PFSK-1 (cell line): ENCODE measurements around the gene IRF6.

Experiments
- FOXP2 ChIP-seq: optimal IDR thresholded peaks from 2 replicates; pipeline ENCODE3; 2011; ENCODE audit warnings: borderline replicate concordance, control low read depth, inconsistent platforms; ENCODE audit not compliant: insufficient read depth; ENCODE audit errors: extremely low read length, extremely low read depth
- POLR2AphosphoS5 ChIP-seq: IDR thresholded peaks from 2 replicates; pipeline ENCODE4 v1.6.1; 2012; ENCODE audit warnings: low read depth, mild to moderate bottlenecking, control low read depth, low read length, moderate library complexity
- SIN3A ChIP-seq: IDR thresholded peaks from 2 replicates; pipeline ENCODE4 v1.6.1; 2012; ENCODE audit warnings: mild to moderate bottlenecking, low read length, moderate library complexity, borderline replicate concordance; ENCODE audit not compliant: insufficient read depth
- TAF1 ChIP-seq: IDR thresholded peaks from 2 replicates; pipeline ENCODE4 v1.6.1; 2012; ENCODE audit warnings: low read length, control low read depth, borderline replicate concordance; ENCODE audit not compliant: insufficient read depth
- TF ChIP-seq, protein P1 (sequence below), 2 experiments: IDR thresholded peaks; 2 replicates each; pipeline versions ENCODE4 v1.6.1 to v1.8.0; 2011 to 2012; ENCODE audit warnings: low read depth in 2 of 2, low read length in 2 of 2, control low read depth in 1 of 2, inconsistent platforms in 1 of 2, mild to moderate bottlenecking in 1 of 2, moderate library complexity in 1 of 2; ENCODE audit not compliant: insufficient read depth in 1 of 2

Gene IRF6

DNA sequence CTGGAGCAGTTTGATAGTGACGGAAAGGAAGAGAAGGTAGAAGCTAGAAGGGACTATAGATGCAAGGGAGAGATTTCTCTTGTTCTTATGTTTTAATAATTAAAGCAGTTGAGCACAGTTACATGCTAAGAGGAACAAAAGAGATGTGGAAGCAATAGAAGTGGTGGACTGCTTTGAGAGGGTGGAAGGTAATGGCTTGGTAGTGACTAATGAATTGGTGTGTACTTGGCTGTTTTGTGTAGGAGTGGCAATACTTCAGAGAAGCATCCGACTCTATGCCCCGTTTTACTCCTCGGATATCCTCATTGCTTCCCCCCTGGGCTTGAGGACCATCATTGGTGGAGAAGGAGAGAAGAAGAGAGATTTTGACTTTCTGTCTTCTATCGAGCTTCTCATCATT, 34.7 kb upstream of the IRF6 start:
- TF ChIP-seq, protein P1, sequence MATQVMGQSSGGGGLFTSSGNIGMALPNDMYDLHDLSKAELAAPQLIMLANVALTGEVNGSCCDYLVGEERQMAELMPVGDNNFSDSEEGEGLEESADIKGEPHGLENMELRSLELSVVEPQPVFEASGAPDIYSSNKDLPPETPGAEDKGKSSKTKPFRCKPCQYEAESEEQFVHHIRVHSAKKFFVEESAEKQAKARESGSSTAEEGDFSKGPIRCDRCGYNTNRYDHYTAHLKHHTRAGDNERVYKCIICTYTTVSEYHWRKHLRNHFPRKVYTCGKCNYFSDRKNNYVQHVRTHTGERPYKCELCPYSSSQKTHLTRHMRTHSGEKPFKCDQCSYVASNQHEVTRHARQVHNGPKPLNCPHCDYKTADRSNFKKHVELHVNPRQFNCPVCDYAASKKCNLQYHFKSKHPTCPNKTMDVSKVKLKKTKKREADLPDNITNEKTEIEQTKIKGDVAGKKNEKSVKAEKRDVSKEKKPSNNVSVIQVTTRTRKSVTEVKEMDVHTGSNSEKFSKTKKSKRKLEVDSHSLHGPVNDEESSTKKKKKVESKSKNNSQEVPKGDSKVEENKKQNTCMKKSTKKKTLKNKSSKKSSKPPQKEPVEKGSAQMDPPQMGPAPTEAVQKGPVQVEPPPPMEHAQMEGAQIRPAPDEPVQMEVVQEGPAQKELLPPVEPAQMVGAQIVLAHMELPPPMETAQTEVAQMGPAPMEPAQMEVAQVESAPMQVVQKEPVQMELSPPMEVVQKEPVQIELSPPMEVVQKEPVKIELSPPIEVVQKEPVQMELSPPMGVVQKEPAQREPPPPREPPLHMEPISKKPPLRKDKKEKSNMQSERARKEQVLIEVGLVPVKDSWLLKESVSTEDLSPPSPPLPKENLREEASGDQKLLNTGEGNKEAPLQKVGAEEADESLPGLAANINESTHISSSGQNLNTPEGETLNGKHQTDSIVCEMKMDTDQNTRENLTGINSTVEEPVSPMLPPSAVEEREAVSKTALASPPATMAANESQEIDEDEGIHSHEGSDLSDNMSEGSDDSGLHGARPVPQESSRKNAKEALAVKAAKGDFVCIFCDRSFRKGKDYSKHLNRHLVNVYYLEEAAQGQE (IDR thresholded peaks at IDR 0.05; ENCODE audit: insufficient read depth in 1 of 2, low read depth in 2 of 2, low read length in 2 of 2) = no peak
- TF ChIP-seq SIN3A (no peak), TAF1 (no peak), FOXP2 (no peak), POLR2AphosphoS5 (no peak)

DNA sequence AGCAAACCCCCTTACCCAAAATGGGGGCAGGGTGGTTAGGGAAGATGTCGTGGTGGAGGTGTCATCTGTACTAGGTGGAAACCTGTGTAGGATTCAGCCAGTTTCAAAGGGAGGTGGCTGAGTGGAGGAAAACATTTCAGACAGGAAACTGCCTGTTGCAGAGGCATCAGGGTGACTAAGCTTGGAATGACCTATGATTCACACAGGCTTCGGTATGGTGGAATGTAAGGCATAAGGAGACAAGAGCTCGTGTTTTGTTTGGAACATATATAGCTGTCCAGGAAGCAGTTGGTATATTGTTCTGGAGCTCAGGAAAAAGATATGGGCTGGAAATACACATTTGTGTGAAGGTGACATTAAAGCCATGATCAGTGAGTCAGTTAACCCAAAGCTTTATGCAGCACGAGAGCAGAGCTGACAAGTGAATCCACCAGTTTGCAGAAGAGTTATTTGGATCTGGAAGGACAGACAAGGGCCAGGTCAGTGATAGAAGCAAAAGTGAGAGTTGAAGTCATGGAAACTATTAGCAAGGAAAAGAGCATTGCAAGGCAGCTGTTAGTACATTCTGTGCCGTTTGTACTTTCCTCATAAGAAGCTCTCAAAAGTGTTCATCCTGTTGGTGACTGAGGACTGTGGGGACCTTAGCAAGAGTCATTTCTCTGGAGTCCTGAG, 34.1 kb upstream of the IRF6 start:
- TF ChIP-seq POLR2AphosphoS5 (no peak), FOXP2 (peak; percentile 19), TAF1 (no peak), SIN3A (no peak)
- TF ChIP-seq, protein P1 (IDR thresholded peaks at IDR 0.05; ENCODE audit: insufficient read depth in 1 of 2, low read depth in 2 of 2, low read length in 2 of 2) = no peak

DNA sequence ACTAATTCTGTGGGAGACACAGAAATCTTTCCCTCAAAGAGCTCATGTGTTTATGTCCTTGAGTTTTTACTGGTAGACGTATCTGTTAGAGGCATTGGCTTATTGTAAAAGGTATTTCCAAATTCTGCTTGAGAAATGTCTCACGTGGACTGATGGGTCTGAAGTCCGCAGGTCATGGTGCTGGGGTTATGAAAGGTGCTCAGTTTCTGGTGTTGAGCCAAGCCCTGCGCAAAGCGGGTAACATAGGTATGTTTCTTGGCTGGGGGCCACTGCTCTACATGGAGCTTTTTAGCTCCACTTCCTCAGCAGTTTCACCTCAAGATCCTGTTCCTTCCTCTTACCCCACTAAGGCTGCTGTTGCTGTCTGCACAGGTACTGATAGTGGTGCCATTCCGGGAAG, 32.6 kb upstream of the IRF6 start:
- TF ChIP-seq, protein P1 (IDR thresholded peaks at IDR 0.05; ENCODE audit: insufficient read depth in 1 of 2, low read depth in 2 of 2, low read length in 2 of 2) = no peak

DNA sequence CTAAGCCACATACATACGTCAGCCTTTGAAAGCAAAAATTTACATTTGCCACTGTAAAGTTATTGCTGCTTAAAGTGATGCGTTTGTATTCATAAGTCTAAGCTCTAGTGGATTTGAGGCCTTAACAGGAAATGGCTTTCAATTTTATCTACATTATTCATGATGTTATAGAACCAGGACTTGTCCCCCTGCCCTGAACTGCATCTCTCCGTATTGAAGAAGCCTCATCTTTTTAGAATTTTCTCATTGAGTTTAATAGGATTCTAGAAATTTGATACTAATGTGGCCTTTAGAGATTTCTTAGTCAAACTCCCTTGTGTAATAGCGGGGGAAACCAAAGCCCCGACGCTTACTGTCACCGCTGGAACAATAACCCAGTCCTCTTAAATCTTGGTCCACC, 31.7 kb upstream of the IRF6 start:
- TF ChIP-seq, protein P1 (IDR thresholded peaks at IDR 0.05; ENCODE audit: insufficient read depth in 1 of 2, low read depth in 2 of 2, low read length in 2 of 2) = no peak
- TF ChIP-seq TAF1 (no peak), FOXP2 (no peak), POLR2AphosphoS5 (no peak), SIN3A (no peak)

DNA sequence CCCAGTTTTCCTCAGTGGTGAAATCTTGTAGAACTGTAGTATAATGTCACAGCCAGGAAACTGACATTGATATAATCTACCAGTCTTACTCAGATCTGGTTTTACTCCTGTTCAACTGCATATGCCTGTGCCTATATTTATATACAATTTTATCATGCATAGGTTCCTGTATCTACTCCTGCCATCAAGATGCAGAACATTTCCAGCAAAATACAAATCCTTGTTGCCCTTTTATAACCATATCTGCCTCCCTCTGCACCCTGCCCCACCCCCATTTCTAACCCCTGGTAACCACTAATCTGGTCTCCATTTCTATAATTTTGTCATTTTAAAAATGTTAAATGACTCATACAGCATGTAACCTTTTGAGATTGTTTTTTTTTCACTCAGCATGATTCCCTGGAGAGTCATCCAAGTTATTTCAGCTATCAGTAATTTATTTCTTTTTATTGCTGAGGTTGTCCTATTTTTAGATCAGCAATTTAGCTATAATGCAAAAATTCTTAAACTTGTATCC, 29.9 kb upstream of the IRF6 start:
- TF ChIP-seq TAF1 (no peak), SIN3A (no peak), POLR2AphosphoS5 (no peak), FOXP2 (no peak)
- TF ChIP-seq, protein P1 (IDR thresholded peaks at IDR 0.05; ENCODE audit: insufficient read depth in 1 of 2, low read depth in 2 of 2, low read length in 2 of 2) = no peak
